GM23338 (cell line): Measurements from ENCODE around the gene TESK2. TPM values are rescaled to one million over a fixed set of nuclear protein-coding genes. Genes with fewer than 3 reads are reported as not detected.
"Not testable (repeated sequence)": the region's sequence is repeated elsewhere in the genome, so short reads cannot be mapped to it uniquely, and the experiment has no call there.

Experiments
- ATAC-seq: fragments of 200-7000 bp; cut with Tn5 transposase; 3 replicates; pipeline ENCODE4 v1.9.1; 2020
- DNase-seq: peaks from one replicate; pipeline ENCODE4 v3.0.0-alpha.2; 2015; ENCODE audit warnings: low spot score
- H2AFZ ChIP-seq: fragments of 200-600 bp; sonication (generic); 2 replicates; pipeline ENCODE4 v1.8.0; 2016; ENCODE audit warnings: antibody characterized with exemption, mild to moderate bottlenecking, moderate library complexity
- H3F3A ChIP-seq: fragments of 200-600 bp; sonication (generic); replicated peaks from 2 replicates; pipeline ENCODE4 v1.8.0; 2017; ENCODE audit warnings: antibody characterized with exemption, mixed run types, low read depth
- H3K27ac ChIP-seq: fragments of 200-600 bp; sonication (generic); 2 replicates; pipeline ENCODE4 v1.6.1; 2016; ENCODE audit warnings: low read depth
- H3K27me3 ChIP-seq: fragments of 200-600 bp; sonication (generic); 2 replicates; pipeline ENCODE4 v1.8.0; 2016; ENCODE audit warnings: mild to moderate bottlenecking, mixed run types, moderate library complexity; ENCODE audit not compliant: insufficient read depth
- H3K36me3 ChIP-seq: fragments of 200-600 bp; sonication (generic); 2 replicates; pipeline ENCODE4 v1.8.0; 2016; ENCODE audit warnings: mild to moderate bottlenecking; ENCODE audit not compliant: insufficient read depth
- H3K4me1 ChIP-seq: fragments of 200-600 bp; sonication (generic); 2 replicates; pipeline ENCODE4 v1.8.0; 2016; ENCODE audit warnings: mild to moderate bottlenecking, moderate library complexity; ENCODE audit not compliant: insufficient read depth
- H3K4me2 ChIP-seq: fragments of 200-600 bp; sonication (generic); 2 replicates; pipeline ENCODE4 v1.7.1; 2017; ENCODE audit warnings: mixed run types
- H3K4me3 ChIP-seq: fragments of 200-600 bp; sonication (generic); 2 replicates; pipeline ENCODE4 v1.6.1; 2016; ENCODE audit warnings: mixed run types
- H3K79me2 ChIP-seq: fragments of 200-600 bp; sonication (generic); replicated peaks from 2 replicates; pipeline ENCODE4 v1.8.0; 2017; ENCODE audit warnings: mild to moderate bottlenecking; ENCODE audit not compliant: insufficient read depth
- H3K9me2 ChIP-seq: fragments of 200-600 bp; sonication (generic); 2 replicates; pipeline ENCODE4 v1.8.0; 2017; ENCODE audit not compliant: insufficient read depth
- H4K20me1 ChIP-seq: fragments of 200-600 bp; sonication (generic); replicated peaks from 2 replicates; pipeline ENCODE4 v1.8.0; 2017; ENCODE audit warnings: mild to moderate bottlenecking; ENCODE audit not compliant: insufficient read depth
- H3K27ac Mint-ChIP-seq: 2 replicates; pipeline ENCODE4 v1.8.0; 2020; ENCODE audit warnings: inconsistent platforms, mild to moderate bottlenecking, moderate library complexity, mixed read lengths
- H3K27me3 Mint-ChIP-seq: 3 replicates; pipeline ENCODE4 v1.8.0; 2022; ENCODE audit warnings: low read depth, mild to moderate bottlenecking, moderate library complexity, mixed read lengths, inconsistent platforms; ENCODE audit not compliant: insufficient read depth, poor library complexity
- H3K36me3 Mint-ChIP-seq: 3 replicates; pipeline ENCODE4 v1.8.0; 2021; ENCODE audit warnings: low read depth, mild to moderate bottlenecking, inconsistent platforms, moderate library complexity, mixed read lengths
- H3K4me1 Mint-ChIP-seq: 3 replicates; pipeline ENCODE4 v1.8.0; 2020; ENCODE audit warnings: mild to moderate bottlenecking, inconsistent platforms, mixed read lengths
- H3K4me3 Mint-ChIP-seq: 3 replicates; pipeline ENCODE4 v1.8.0; 2021; ENCODE audit warnings: moderate library complexity, mild to moderate bottlenecking, inconsistent platforms, mixed read lengths
- H3K9me3 Mint-ChIP-seq: 3 replicates; pipeline ENCODE4 v1.8.0; 2020; ENCODE audit warnings: moderate library complexity, mild to moderate bottlenecking, inconsistent platforms, mixed read lengths
- CREB1 ChIP-seq: fragments of 250-450 bp; sonication (Bioruptor Pico); IDR thresholded peaks from 2 replicates; pipeline ENCODE4 v1.5.0; 2020; ENCODE audit warnings: low read depth, mild to moderate bottlenecking, moderate library complexity
- EZH2 ChIP-seq: fragments of 200-600 bp; sonication (generic); IDR thresholded peaks from one replicate; pipeline ENCODE4 v1.8.0; 2017; ENCODE audit warnings: antibody characterized with exemption, mild to moderate bottlenecking, low read depth; ENCODE audit not compliant: unreplicated experiment
- EZH2phosphoT487 ChIP-seq: fragments of 200-600 bp; sonication (generic); IDR thresholded peaks from one replicate; pipeline ENCODE4 v1.8.1; 2018; ENCODE audit warnings: antibody characterized with exemption; ENCODE audit not compliant: unreplicated experiment
- JUNB ChIP-seq: IDR thresholded peaks from one replicate; pipeline ENCODE4 v1.6.1; 2016; ENCODE audit warnings: antibody characterized with exemption; ENCODE audit not compliant: unreplicated experiment
- STAT1 ChIP-seq: IDR thresholded peaks from one replicate; pipeline ENCODE4 v1.6.1; 2016; ENCODE audit warnings: antibody characterized with exemption; ENCODE audit not compliant: unreplicated experiment
- ZNF114 ChIP-seq: fragments of 250-450 bp; sonication (Bioruptor Pico); IDR thresholded peaks from 2 replicates; pipeline ENCODE4 v1.5.0; 2020; ENCODE audit warnings: mild to moderate bottlenecking, moderate library complexity
- ZNF331 ChIP-seq: fragments of 250-450 bp; sonication (Bioruptor Pico); IDR thresholded peaks from 2 replicates; pipeline ENCODE4 v1.5.0; 2020; ENCODE audit warnings: low read depth, mild to moderate bottlenecking, moderate library complexity
- polyA plus RNA-seq: library from polyadenylated mRNA; unstranded; fragments of >200 nt; fragmentation: Nextera tagmentation; extraction: Ambion mirVana; gene quantifications from 2 replicates; pipeline ENCODE4 v1.2.1, GENCODE V29; 2016
- total RNA-seq: library from RNA; depleted of rRNA; stranded (reverse); fragments of >200 nt; shearing (Covaris generic); gene quantifications from 2 replicates; pipeline ENCODE4 v1.2.3, GENCODE V29; 2014
- TF ChIP-seq, protein P1 (sequence below): fragments of 250-450 bp; sonication (Bioruptor Pico); IDR thresholded peaks from 2 replicates; pipeline ENCODE4 v1.5.0; 2020; ENCODE audit warnings: mild to moderate bottlenecking, moderate library complexity
- TF ChIP-seq, protein P2 (sequence below), 2 experiments: fragments of 200-600 bp in 1 of 2; sonication (generic) in 1 of 2; conservative IDR thresholded peaks; 2 replicates each; pipeline versions ENCODE4 v1.5.1 to v1.6.1; 2016 to 2017; ENCODE audit warnings: antibody characterized with exemption in 2 of 2, low read depth in 2 of 2, mild to moderate bottlenecking in 2 of 2, moderate library complexity in 1 of 2
- TF ChIP-seq, protein P3 (sequence below): IDR thresholded peaks from one replicate; pipeline ENCODE4 v1.6.1; 2018; ENCODE audit warnings: antibody characterized with exemption; ENCODE audit not compliant: unreplicated experiment
- TF ChIP-seq, protein P4 (sequence below): IDR thresholded peaks from 2 replicates; pipeline ENCODE4 v1.6.1; 2016; ENCODE audit warnings: antibody characterized with exemption

Gene TESK2
- total and polyA plus RNA-seq, 2 experiments from 2014 or later = 5.2 to 14.0 TPM

DNA sequence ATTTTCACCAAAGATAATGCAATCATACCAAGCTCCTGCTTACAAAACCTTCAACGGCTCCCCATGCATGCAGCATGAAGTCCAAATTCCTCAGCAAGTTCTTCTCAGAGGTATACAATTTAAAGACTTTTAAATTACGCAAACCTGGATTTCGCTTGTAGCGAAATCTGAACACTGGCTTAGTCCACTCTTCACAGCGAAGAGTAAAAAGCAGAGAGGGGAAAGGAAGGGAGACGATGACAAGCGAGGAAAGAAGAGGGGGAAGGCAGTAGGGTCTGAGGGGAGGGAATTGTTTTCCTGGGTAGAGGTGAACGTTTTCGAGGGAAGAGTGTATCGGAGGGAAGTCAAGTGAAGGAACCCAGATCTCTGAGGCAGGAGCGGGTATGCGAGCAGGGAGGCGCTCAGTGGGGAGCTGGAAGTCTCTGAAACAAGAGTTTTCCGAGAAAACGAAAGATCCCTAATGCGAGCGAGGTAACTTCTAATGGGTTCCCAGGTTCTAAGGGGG lies 790 bp downstream of the TESK2 start (continued):
- TF ChIP-seq, protein P1, sequence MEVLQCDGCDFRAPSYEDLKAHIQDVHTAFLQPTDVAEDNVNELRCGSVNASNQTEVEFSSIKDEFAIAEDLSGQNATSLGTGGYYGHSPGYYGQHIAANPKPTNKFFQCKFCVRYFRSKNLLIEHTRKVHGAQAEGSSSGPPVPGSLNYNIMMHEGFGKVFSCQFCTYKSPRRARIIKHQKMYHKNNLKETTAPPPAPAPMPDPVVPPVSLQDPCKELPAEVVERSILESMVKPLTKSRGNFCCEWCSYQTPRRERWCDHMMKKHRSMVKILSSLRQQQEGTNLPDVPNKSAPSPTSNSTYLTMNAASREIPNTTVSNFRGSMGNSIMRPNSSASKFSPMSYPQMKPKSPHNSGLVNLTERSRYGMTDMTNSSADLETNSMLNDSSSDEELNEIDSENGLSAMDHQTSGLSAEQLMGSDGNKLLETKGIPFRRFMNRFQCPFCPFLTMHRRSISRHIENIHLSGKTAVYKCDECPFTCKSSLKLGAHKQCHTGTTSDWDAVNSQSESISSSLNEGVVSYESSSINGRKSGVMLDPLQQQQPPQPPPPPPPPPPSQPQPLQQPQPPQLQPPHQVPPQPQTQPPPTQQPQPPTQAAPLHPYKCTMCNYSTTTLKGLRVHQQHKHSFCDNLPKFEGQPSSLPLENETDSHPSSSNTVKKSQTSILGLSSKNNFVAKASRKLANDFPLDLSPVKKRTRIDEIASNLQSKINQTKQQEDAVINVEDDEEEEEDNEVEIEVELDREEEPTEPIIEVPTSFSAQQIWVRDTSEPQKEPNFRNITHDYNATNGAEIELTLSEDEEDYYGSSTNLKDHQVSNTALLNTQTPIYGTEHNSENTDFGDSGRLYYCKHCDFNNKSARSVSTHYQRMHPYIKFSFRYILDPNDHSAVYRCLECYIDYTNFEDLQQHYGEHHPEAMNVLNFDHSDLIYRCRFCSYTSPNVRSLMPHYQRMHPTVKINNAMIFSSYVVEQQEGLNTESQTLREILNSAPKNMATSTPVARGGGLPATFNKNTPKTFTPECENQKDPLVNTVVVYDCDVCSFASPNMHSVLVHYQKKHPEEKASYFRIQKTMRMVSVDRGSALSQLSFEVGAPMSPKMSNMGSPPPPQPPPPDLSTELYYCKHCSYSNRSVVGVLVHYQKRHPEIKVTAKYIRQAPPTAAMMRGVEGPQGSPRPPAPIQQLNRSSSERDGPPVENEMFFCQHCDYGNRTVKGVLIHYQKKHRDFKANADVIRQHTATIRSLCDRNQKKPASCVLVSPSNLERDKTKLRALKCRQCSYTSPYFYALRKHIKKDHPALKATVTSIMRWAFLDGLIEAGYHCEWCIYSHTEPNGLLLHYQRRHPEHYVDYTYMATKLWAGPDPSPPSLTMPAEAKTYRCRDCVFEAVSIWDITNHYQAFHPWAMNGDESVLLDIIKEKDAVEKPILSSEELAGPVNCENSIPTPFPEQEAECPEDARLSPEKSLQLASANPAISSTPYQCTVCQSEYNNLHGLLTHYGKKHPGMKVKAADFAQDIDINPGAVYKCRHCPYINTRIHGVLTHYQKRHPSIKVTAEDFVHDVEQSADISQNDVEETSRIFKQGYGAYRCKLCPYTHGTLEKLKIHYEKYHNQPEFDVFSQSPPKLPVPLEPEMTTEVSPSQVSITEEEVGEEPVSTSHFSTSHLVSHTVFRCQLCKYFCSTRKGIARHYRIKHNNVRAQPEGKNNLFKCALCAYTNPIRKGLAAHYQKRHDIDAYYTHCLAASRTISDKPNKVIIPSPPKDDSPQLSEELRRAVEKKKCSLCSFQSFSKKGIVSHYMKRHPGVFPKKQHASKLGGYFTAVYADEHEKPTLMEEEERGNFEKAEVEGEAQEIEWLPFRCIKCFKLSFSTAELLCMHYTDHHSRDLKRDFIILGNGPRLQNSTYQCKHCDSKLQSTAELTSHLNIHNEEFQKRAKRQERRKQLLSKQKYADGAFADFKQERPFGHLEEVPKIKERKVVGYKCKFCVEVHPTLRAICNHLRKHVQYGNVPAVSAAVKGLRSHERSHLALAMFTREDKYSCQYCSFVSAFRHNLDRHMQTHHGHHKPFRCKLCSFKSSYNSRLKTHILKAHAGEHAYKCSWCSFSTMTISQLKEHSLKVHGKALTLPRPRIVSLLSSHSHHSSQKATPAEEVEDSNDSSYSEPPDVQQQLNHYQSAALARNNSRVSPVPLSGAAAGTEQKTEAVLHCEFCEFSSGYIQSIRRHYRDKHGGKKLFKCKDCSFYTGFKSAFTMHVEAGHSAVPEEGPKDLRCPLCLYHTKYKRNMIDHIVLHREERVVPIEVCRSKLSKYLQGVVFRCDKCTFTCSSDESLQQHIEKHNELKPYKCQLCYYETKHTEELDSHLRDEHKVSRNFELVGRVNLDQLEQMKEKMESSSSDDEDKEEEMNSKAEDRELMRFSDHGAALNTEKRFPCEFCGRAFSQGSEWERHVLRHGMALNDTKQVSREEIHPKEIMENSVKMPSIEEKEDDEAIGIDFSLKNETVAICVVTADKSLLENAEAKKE (CRISPR knock-in tag) = no peak
- TF ChIP-seq, protein P2, sequence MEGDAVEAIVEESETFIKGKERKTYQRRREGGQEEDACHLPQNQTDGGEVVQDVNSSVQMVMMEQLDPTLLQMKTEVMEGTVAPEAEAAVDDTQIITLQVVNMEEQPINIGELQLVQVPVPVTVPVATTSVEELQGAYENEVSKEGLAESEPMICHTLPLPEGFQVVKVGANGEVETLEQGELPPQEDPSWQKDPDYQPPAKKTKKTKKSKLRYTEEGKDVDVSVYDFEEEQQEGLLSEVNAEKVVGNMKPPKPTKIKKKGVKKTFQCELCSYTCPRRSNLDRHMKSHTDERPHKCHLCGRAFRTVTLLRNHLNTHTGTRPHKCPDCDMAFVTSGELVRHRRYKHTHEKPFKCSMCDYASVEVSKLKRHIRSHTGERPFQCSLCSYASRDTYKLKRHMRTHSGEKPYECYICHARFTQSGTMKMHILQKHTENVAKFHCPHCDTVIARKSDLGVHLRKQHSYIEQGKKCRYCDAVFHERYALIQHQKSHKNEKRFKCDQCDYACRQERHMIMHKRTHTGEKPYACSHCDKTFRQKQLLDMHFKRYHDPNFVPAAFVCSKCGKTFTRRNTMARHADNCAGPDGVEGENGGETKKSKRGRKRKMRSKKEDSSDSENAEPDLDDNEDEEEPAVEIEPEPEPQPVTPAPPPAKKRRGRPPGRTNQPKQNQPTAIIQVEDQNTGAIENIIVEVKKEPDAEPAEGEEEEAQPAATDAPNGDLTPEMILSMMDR (conservative IDR thresholded peaks at IDR 0.05; ENCODE audit: low read depth in 2 of 2) = no peak
- TF ChIP-seq EZH2 (no peak), STAT1 (no peak), ZNF331 (no peak), ZNF114 (CRISPR knock-in tag) (no peak), EZH2phosphoT487 (no peak), CREB1 (CRISPR knock-in tag) (no peak), JUNB (no peak)
- TF ChIP-seq, protein P3, sequence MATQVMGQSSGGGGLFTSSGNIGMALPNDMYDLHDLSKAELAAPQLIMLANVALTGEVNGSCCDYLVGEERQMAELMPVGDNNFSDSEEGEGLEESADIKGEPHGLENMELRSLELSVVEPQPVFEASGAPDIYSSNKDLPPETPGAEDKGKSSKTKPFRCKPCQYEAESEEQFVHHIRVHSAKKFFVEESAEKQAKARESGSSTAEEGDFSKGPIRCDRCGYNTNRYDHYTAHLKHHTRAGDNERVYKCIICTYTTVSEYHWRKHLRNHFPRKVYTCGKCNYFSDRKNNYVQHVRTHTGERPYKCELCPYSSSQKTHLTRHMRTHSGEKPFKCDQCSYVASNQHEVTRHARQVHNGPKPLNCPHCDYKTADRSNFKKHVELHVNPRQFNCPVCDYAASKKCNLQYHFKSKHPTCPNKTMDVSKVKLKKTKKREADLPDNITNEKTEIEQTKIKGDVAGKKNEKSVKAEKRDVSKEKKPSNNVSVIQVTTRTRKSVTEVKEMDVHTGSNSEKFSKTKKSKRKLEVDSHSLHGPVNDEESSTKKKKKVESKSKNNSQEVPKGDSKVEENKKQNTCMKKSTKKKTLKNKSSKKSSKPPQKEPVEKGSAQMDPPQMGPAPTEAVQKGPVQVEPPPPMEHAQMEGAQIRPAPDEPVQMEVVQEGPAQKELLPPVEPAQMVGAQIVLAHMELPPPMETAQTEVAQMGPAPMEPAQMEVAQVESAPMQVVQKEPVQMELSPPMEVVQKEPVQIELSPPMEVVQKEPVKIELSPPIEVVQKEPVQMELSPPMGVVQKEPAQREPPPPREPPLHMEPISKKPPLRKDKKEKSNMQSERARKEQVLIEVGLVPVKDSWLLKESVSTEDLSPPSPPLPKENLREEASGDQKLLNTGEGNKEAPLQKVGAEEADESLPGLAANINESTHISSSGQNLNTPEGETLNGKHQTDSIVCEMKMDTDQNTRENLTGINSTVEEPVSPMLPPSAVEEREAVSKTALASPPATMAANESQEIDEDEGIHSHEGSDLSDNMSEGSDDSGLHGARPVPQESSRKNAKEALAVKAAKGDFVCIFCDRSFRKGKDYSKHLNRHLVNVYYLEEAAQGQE = no peak
- TF ChIP-seq, protein P4, sequence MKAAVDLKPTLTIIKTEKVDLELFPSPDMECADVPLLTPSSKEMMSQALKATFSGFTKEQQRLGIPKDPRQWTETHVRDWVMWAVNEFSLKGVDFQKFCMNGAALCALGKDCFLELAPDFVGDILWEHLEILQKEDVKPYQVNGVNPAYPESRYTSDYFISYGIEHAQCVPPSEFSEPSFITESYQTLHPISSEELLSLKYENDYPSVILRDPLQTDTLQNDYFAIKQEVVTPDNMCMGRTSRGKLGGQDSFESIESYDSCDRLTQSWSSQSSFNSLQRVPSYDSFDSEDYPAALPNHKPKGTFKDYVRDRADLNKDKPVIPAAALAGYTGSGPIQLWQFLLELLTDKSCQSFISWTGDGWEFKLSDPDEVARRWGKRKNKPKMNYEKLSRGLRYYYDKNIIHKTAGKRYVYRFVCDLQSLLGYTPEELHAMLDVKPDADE = no peak

DNA sequence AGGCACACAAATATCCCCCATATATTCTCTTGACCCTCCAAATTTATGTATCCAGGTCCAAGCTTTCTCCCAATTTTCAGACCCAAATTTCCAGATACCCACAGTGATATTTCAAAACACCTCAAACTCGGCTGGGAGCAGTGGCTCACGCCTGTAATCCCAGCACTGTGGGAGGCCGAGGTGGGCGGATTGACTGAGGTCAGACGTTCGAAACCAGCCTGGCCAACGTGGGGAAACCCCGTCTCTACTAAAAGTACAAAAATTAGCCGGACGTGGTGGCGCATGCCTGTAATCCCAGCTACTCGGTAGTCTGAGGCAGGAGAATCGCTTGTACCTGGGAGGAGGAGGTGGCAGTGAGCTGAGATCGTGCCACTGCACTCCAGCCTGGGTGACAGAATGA lies 1.6 kb downstream of the TESK2 start:
- peak overlapping the region; percentile 100 for H3K4me2 ChIP-seq
- ATAC-seq, H3K9me3 Mint-ChIP-seq, H3K27ac ChIP-seq, H3K27ac Mint-ChIP-seq, DNase-seq, H3K36me3 Mint-ChIP-seq, H3K4me1 ChIP-seq, H2AFZ ChIP-seq, H3K4me1 Mint-ChIP-seq, H3K9me2 ChIP-seq, H3K27me3 Mint-ChIP-seq, H3K27me3 ChIP-seq, H3K4me3 Mint-ChIP-seq, H3K36me3 ChIP-seq, H4K20me1 ChIP-seq, H3F3A ChIP-seq: not testable (repeated sequence)
- peaks cover 26% of the 10 kb centered on the region for H3K79me2 ChIP-seq
- H3K4me3 ChIP-seq = peak overlapping the region; percentile 91
